HG02623 (cell line): ENCODE measurements around the gene SLC44A1.
A peak's percentile ranks its signal among the peaks of the same experiment; 100 is the strongest.

Experiments
- ATAC-seq: cut with Tn5 transposase; IDR thresholded peaks from one replicate; pipeline ENCODE4 v1.9.1; 2021; ENCODE audit warnings: moderate library complexity; ENCODE audit not compliant: unreplicated experiment

Gene SLC44A1

DNA sequence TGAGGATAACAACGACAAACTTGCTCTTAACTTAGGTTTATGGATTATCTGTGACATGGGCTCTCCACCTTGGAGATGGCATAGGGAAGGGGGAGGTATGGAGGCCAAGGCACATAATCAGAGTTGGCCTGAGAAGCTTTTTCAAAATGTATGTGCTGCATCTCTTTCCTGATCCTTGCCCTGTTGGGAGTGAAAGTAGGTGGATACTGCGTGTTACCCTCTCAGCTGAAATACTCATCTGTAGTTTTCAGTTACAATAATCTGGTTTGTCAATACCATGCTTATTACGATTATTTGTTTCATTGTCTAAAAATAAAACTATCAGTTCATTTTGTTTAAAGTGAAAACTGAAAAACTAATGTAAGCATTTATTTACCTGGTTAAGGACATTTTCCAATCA lies 86.7 kb downstream of the SLC44A1 start:
- ATAC-seq, result peak; percentile 28

GRCh38 chr9:105331755-105332154 lies 87.3 kb downstream of the SLC44A1 start:
- no peak for ATAC-seq

GRCh38 chr9:105332471-105332870 lies 88.0 kb downstream of the SLC44A1 start:
- ATAC-seq, result no peak

GRCh38 chr9:105333076-105333475 lies 88.6 kb downstream of the SLC44A1 start:
- ATAC-seq, result no peak

GRCh38 chr9:105333811-105334210 lies 89.4 kb downstream of the SLC44A1 start:
- ATAC-seq, result no peak

DNA sequence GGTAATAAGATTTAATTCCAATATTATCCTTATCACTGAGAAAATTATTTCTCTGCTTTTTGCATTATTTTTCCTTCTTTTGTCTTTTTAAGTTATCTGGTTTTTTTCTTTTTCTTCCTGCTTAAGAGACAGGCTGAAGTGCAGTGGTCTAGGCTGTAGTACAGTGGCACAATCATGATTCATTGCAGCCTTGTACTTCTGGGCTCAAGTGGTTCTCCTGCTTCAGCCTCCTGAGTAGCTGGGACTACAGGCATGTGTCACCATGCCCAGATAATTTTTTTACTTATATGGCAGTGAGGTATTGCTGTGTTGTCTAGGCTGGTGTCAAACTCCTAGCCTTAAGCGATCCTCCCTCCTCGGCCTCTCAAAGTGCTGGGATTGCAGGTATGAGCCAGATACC lies 93.9 kb downstream of the SLC44A1 start:
- ATAC-seq, result no peak

- ATAC-seq, result no peak
These were observed 95.4 kb downstream of the SLC44A1 start for GRCh38 chr9:105339849-105340248.

GRCh38 chr9:105341434-105342146 lies 97.1 kb downstream of the SLC44A1 start:
- ATAC-seq, result no peak

GRCh38 chr9:105342147-105342505 lies 97.7 kb downstream of the SLC44A1 start:
- ATAC-seq, result no peak

GRCh38 chr9:105344283-105344682 lies 99.8 kb downstream of the SLC44A1 start:
- no peak for ATAC-seq

GRCh38 chr9:105345626-105346025 lies 101.2 kb downstream of the SLC44A1 start:
- no peak for ATAC-seq

DNA sequence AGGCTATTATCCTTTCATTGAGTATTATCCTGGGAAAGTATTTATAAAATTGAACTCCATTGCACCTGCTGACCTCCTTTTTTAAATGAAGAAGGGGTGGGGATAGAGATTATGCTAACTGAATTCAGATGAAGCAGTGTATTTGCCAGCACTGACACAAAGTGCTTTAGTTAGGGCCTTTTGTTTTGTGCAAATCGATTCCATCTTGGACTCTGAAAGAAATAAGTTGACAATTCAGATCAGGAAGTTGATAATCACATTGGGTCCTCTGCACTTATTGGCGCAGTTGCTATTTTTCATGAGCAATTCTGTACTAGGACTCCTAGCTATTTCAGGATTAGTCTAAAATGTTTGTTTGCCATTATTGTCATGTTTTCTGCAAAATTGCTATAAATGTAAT lies 101.8 kb downstream of the SLC44A1 start:
- no peak for ATAC-seq

- no peak for ATAC-seq
These were observed 110.0 kb downstream of the SLC44A1 start for GRCh38 chr9:105354448-105354847.

DNA sequence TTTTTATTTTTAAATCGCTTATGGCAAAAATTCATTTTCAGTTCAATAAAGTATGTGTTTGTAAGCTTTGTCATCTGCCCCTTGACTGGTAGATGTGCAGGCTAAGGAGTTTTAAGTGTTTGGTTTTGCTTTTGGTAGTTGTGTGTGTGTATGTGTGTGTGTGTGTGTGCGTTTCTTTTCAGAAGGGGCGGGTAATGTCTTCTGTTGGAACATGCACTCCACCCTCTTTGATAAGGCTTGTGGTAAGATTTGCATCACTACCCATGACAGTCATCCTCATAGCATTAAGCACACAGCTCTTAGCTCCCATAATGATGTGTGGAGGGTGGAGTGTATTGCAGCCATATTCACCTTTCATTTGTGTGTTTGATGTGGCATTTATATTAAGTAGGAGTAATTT lies 111.3 kb downstream of the SLC44A1 start:
- no peak for ATAC-seq

DNA sequence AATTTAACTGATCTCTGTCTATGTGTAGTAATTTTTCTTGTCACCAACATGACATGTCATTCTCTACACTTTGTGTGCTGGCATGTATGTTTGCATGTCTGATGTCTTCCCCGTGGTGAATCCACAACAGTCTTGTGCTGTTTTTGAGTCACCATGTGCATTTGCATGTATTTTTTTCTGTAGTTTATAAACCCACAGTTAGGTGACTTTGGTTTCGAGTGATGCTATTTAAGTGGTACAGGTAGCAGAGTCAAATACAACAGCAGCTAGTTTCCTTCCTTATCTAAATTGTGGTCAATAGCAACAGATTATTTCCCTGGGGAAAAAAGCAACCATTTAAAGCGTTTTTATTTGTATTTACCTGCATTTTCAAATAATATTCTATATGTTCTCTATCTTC lies 113.5 kb downstream of the SLC44A1 start:
- peak; percentile 91 for ATAC-seq

- peak; percentile 36 for ATAC-seq
These were observed 115.4 kb downstream of the SLC44A1 start for GRCh38 chr9:105359892-105360291.

- ATAC-seq, result no peak
These were observed 115.9 kb downstream of the SLC44A1 start for GRCh38 chr9:105360344-105360743.

DNA sequence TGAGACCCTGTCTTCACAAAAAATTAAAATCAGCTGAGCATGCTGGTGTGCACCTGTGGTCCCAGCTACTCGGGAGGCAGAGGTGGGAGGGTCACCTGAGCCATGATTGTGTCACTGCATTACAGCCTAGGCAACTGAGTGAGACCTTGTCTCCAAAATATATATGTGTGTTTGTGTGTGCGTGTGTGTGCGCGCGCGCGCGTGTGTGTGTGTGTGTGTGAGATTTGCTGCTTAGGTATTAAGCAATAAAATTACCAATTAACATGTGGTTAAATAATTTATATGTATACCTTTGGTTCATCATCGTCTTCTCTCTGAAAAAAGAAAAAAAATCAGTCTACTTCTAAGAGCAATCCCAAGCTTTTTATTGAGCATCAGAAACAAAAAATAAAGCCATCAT lies 117.4 kb downstream of the SLC44A1 start:
- ATAC-seq, result no peak

DNA sequence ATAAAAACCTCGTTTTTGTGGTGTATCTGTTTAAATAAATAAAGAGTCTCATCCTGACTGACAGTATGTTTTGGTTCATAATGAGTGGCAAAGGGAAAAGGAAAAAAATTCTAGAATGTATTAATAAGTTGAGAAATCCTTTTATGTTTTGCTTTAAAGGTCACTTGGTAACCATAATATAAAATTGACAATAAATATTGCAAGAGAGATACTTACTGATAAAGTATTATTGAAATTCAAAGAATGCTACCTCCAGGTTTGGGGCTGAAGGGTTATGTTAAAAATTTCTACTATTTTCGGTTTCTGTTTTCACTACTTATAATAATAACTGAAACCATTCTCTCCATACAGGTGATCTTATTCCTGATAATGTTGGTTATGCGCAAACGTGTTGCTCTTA lies 118.0 kb downstream of the SLC44A1 start:
- no peak for ATAC-seq

- ATAC-seq, result no peak
These were observed 119.4 kb downstream of the SLC44A1 start for GRCh38 chr9:105363837-105364236.

DNA sequence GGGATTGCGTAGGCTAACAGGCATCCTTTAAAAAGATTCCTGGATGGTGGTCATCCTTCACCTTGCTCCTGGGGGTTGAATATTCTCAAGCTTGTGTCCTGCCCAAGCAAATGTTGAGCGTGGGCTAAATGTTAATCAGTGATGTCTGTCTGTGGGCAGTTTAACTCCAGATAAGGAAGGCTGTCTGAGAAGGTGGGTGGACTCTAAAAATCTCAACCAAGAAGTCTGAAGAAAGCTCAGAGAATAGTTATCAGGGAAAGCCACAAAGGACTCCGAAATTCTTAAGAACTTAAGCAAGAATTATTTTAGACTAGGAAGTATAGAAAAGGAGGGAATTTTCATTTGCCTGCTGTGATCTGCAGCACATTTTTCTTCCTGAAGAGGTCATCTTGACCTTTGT lies 125.5 kb downstream of the SLC44A1 start:
- no peak for ATAC-seq

DNA sequence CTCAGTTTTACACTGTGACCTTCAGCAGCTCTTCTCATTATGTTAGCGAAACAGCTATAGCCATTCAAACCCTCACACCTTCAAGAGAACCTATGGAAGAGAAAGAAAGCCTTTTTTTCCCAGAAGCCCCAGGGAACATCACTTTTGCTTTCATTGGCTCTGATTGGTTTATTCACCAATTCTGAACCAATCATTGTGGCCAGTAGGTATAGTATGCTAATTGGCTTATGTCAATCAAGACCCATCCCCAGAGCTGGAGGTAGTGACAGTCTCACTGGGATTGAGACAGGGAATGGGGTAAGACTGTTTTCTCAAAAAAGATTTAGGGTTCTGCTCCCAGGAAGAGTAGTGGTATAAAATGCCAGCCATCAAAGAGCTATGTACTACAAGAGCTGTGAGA lies 129.3 kb downstream of the SLC44A1 start:
- no peak for ATAC-seq

- ATAC-seq, result no peak
These were observed 130.9 kb downstream of the SLC44A1 start for GRCh38 chr9:105375323-105375722.
